Type B pancreatic cell (in vitro differentiated cells): ENCODE data around the gene SLAMF1. TPM values are rescaled to one million over a fixed set of nuclear protein-coding genes. Genes with fewer than 3 reads are reported as not detected.

ENCODE experiments used
- DNase-seq: peaks from one replicate; pipeline ENCODE4 v3.0.0; 2021; ENCODE audit warnings: mixed read lengths; ENCODE audit not compliant: unreplicated experiment; ENCODE audit errors: extremely low spot score
- H3K27ac Mint-ChIP-seq: 2 replicates; pipeline ENCODE4 v1.8.0; 2021; ENCODE audit warnings: mild to moderate bottlenecking, mixed read lengths
- H3K27me3 Mint-ChIP-seq: 2 replicates; pipeline ENCODE4 v1.8.0; 2021; ENCODE audit warnings: mixed read lengths
- H3K36me3 Mint-ChIP-seq: 2 replicates; pipeline ENCODE4 v1.8.0; 2021; ENCODE audit warnings: mixed read lengths
- H3K4me1 Mint-ChIP-seq: one replicate; pipeline ENCODE4 v1.8.0; 2021; ENCODE audit warnings: mixed read lengths; ENCODE audit not compliant: unreplicated experiment
- H3K4me3 Mint-ChIP-seq: 2 replicates; pipeline ENCODE4 v1.8.0; 2021; ENCODE audit warnings: mild to moderate bottlenecking, mixed read lengths
- H3K9me3 Mint-ChIP-seq: 2 replicates; pipeline ENCODE4 v1.8.0; 2021; ENCODE audit warnings: mixed read lengths
- total RNA-seq: library from RNA; stranded (reverse); gene quantifications from 2 replicates; pipeline ENCODE4 v1.2.1, GENCODE V29; 2021; ENCODE audit warnings: low replicate concordance
- TF ChIP-seq, protein P1 (sequence below): fragments of 200-600 bp; sonication (generic); conservative IDR thresholded peaks from 2 replicates; pipeline ENCODE4 v1.5.0; 2021; ENCODE audit warnings: antibody characterized with exemption, mild to moderate bottlenecking

SLAMF1 gene
- total RNA-seq, 1 donor from 2014 or later = not detected

GRCh38 chr1:160641323-160642280, 5.2 kb downstream of the SLAMF1 start:
- Mint-ChIP-seq H3K27me3 (peaks cover 24% of the 10 kb centered on the region), H3K36me3 (no peaks in the 10 kb centered on the region), H3K4me1 (peaks cover 9% of the 10 kb centered on the region), H3K27ac (no peak overlapping the region), H3K4me3 (no peak overlapping the region), H3K9me3 (no peaks in the 10 kb centered on the region)
- TF ChIP-seq, protein P1, sequence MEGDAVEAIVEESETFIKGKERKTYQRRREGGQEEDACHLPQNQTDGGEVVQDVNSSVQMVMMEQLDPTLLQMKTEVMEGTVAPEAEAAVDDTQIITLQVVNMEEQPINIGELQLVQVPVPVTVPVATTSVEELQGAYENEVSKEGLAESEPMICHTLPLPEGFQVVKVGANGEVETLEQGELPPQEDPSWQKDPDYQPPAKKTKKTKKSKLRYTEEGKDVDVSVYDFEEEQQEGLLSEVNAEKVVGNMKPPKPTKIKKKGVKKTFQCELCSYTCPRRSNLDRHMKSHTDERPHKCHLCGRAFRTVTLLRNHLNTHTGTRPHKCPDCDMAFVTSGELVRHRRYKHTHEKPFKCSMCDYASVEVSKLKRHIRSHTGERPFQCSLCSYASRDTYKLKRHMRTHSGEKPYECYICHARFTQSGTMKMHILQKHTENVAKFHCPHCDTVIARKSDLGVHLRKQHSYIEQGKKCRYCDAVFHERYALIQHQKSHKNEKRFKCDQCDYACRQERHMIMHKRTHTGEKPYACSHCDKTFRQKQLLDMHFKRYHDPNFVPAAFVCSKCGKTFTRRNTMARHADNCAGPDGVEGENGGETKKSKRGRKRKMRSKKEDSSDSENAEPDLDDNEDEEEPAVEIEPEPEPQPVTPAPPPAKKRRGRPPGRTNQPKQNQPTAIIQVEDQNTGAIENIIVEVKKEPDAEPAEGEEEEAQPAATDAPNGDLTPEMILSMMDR = no peak
- DNase-seq = no peak

DNA sequence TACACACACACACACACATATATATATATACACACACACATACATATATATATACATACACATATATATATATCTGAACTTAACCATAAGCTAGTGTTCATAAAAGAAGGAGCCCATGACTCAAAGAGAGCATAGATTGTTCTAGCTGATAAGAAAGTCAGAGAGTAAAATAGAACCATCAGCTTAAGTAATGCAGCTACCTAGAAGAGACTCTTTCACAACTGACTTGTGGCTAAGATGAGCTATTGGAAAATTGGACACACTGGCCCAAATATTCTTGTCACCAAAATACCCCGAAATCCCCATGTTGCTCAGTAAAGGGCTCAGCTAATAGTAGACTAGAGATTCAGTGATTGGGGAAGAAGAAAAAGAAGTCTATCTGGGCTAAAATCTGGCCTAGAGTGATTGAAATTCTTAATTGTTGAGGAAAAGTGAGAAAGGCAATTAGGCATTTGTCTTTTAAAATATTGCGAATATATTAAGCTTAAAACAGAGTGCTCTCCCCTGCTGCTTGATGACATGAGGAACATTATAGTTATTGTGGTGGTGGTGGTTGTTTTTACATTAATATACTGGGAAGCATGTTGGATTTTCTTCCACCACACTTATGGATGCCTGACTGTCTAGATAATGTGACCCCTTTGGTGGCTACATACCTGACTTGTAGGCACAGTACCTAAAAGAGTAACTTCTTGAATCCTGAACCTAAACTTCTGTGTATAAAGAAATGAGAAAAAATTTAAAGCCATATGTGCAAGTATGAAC, 6.3 kb downstream of the SLAMF1 start:
- no peak for DNase-seq
- H3K4me1 Mint-ChIP-seq = peaks cover 9% of the 10 kb centered on the region
- no peaks in the 10 kb centered on the region for H3K9me3 Mint-ChIP-seq
- H3K36me3 Mint-ChIP-seq = no peaks in the 10 kb centered on the region
- peaks cover 18% of the 10 kb centered on the region for H3K27me3 Mint-ChIP-seq
- TF ChIP-seq, protein P1 = no peak
- H3K4me3 Mint-ChIP-seq = no peak overlapping the region
- H3K27ac Mint-ChIP-seq = no peak overlapping the region

GRCh38 chr1:160639652-160640051, 7.2 kb downstream of the SLAMF1 start:
- DNase-seq = no peak
- TF ChIP-seq, protein P1 = no peak
- H3K27ac Mint-ChIP-seq = no peak overlapping the region
- H3K4me1 Mint-ChIP-seq = peaks cover 9% of the 10 kb centered on the region
- H3K4me3 Mint-ChIP-seq = no peak overlapping the region
- H3K9me3 Mint-ChIP-seq = no peaks in the 10 kb centered on the region
- peaks cover 18% of the 10 kb centered on the region for H3K27me3 Mint-ChIP-seq
- no peaks in the 10 kb centered on the region for H3K36me3 Mint-ChIP-seq

GRCh38 chr1:160638926-160639325, 7.9 kb downstream of the SLAMF1 start:
- TF ChIP-seq, protein P1 = no peak
- H3K9me3 Mint-ChIP-seq = no peaks in the 10 kb centered on the region
- DNase-seq = no peak
- no peak overlapping the region for H3K27ac Mint-ChIP-seq
- no peaks in the 10 kb centered on the region for H3K36me3 Mint-ChIP-seq
- H3K4me1 Mint-ChIP-seq = peaks cover 9% of the 10 kb centered on the region
- H3K4me3 Mint-ChIP-seq = no peak overlapping the region
- peaks cover 19% of the 10 kb centered on the region for H3K27me3 Mint-ChIP-seq

DNA sequence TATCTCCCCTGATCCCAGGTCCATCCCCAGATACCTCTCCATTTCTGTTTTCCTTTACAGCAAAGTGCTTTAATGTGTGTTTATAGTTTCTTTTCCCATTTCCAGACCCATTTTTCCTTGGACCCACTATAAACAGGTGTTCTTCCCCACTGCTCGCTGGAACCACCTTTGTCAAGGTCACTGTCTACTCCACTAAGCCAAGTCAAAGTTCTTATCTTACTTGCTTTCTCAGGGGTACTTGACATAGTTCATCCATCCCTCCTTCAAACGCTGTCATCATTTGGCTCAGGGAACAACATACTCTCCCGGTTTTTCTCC, 8.3 kb downstream of the SLAMF1 start:
- TF ChIP-seq, protein P1 = no peak

More for the DNA sequence above, 8.3 kb downstream of the SLAMF1 start:
- DNase-seq = no peak
- peaks cover 23% of the 10 kb centered on the region for H3K27me3 Mint-ChIP-seq
- no peaks in the 10 kb centered on the region for H3K36me3 Mint-ChIP-seq
- peaks cover 9% of the 10 kb centered on the region for H3K4me1 Mint-ChIP-seq
- H3K9me3 Mint-ChIP-seq = no peaks in the 10 kb centered on the region
- H3K4me3 Mint-ChIP-seq = no peak overlapping the region
- no peak overlapping the region for H3K27ac Mint-ChIP-seq
